Osteocyte (in vitro differentiated cells): ENCODE measurements around the gene DOCK7. TPM values are rescaled to one million over a fixed set of nuclear protein-coding genes. Genes with fewer than 3 reads are reported as not detected.

Experiments
- DNase-seq: peaks from one replicate; pipeline ENCODE4 v3.0.0; 2021; ENCODE audit warnings: mixed read lengths; ENCODE audit not compliant: unreplicated experiment; ENCODE audit errors: extremely low spot score
- H3K27ac Mint-ChIP-seq: one replicate; pipeline ENCODE4 v1.8.0; 2021; ENCODE audit warnings: mild to moderate bottlenecking, mixed read lengths; ENCODE audit not compliant: unreplicated experiment
- H3K27me3 Mint-ChIP-seq: one replicate; pipeline ENCODE4 v1.8.0; 2021; ENCODE audit warnings: mixed read lengths; ENCODE audit not compliant: unreplicated experiment
- H3K36me3 Mint-ChIP-seq: one replicate; pipeline ENCODE4 v1.8.0; 2021; ENCODE audit warnings: mixed read lengths; ENCODE audit not compliant: unreplicated experiment
- H3K4me1 Mint-ChIP-seq: one replicate; pipeline ENCODE4 v1.8.0; 2021; ENCODE audit warnings: mixed read lengths; ENCODE audit not compliant: unreplicated experiment
- H3K4me3 Mint-ChIP-seq: one replicate; pipeline ENCODE4 v1.8.0; 2021; ENCODE audit warnings: mild to moderate bottlenecking, moderate library complexity, mixed read lengths; ENCODE audit not compliant: unreplicated experiment
- H3K9me3 Mint-ChIP-seq: one replicate; pipeline ENCODE4 v1.8.0; 2021; ENCODE audit warnings: mixed read lengths; ENCODE audit not compliant: unreplicated experiment
- CTCF ChIP-seq: fragments of 200-600 bp; sonication (generic); IDR thresholded peaks from 2 replicates; pipeline ENCODE4 v1.5.0; 2021; ENCODE audit warnings: antibody characterized with exemption, mild to moderate bottlenecking, moderate library complexity
- total RNA-seq: library from RNA; stranded (reverse); gene quantifications from 2 replicates; pipeline ENCODE4 v1.2.1, GENCODE V29; 2021

Gene DOCK7
- total RNA-seq, 1 donor from 2014 or later = 81.8 TPM

DNA sequence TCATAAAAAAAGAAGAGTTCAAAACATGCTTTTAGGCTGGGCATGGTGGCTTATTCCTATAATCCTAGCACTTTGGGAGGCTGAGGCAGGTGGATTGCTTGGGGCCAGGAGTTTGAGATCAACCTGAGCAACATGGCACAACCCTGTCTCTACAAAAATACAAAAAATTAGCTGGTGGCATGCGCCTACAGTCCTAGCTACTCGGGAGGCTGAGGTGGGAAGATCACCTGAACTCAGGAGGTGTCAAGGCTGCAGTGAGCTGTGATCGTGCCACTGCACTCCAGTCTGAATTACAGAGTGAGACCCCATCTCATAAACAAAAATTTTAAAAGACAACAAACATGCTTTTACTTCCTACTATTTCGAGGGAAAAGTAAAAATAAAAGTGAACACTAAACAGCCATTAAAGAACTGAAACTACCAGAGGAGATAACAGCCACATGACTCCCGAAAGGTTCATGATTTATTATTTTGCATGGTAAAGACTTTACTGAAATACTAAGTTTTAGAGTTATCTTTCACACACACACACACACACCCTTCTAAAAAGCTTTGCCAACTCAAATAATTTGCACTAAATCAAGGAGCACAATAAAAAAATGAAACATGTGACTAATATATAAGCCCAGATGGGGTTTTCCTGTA, 203.2 kb downstream of the DOCK7 start:
- H3K36me3 Mint-ChIP-seq = peaks cover 29% of the 10 kb centered on the region
- TF ChIP-seq CTCF = no peak
- no peaks in the 10 kb centered on the region for H3K27me3 Mint-ChIP-seq
- H3K9me3 Mint-ChIP-seq = no peaks in the 10 kb centered on the region
- no peaks in the 10 kb centered on the region for H3K4me1 Mint-ChIP-seq
- H3K27ac Mint-ChIP-seq = no peak overlapping the region
- DNase-seq = no peak
- no peak overlapping the region for H3K4me3 Mint-ChIP-seq

GRCh38 chr1:62481681-62482080, 206.5 kb downstream of the DOCK7 start:
- Mint-ChIP-seq H3K4me1 (no peaks in the 10 kb centered on the region), H3K9me3 (no peaks in the 10 kb centered on the region), H3K36me3 (peaks cover 28% of the 10 kb centered on the region), H3K27ac (no peak overlapping the region), H3K4me3 (no peak overlapping the region), H3K27me3 (no peaks in the 10 kb centered on the region)
- DNase-seq = no peak
- no peak for TF ChIP-seq CTCF

DNA sequence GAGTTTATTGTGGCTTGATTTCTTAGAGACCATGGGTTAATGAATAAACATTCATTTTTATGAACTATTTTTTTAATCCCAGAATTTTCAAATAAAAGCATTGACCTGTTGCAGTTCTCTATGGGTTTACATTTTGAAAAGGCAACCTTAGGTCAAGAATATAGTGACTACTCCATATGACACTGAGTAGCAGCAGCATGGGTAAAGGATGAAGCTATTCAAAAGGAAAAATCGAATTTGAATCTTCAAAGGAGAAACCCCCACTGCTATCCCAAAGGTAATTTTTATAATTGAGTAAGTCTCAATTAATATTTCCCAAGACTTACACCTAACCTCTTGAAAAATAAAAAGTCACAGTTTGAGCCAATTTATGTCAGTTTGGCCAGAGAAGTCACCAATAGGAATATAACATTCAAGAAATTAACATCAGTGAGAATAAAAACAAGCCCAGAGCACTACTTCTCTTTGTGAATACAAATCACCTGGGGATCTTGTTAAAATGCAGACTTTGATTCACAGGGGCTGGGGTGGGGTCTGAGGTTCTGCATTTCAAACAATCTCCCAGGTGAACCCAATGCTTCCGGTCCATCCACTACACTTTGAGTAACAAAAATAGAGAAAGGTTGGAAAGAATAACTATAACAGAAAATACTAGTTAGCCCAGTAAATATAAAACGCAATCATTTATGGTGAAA, 211.5 kb downstream of the DOCK7 start:
- H3K4me3 Mint-ChIP-seq = no peak overlapping the region
- H3K36me3 Mint-ChIP-seq = peaks cover 54% of the 10 kb centered on the region
- H3K9me3 Mint-ChIP-seq = no peaks in the 10 kb centered on the region
- H3K27ac Mint-ChIP-seq = no peak overlapping the region
- H3K4me1 Mint-ChIP-seq = no peaks in the 10 kb centered on the region
- H3K27me3 Mint-ChIP-seq = no peaks in the 10 kb centered on the region
- TF ChIP-seq CTCF = no peak
- no peak for DNase-seq

DNA sequence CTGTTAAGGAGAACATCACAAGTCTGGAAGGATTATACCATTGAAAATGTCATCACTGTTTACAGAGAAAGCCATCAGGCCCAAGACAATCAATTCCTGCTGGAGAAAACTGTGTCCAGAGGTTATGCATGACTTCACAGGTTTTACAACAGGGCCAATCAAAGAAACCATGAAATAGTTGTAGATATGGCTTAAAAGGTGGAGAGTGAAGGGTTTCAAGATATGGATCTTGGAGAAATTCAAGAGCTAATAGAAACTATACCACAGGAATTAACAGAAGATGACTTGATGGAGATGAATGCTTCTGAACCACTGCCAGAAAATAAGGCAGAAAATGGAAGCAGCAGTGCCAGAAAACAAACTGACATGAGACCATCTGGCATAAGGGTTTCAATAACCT, 221.1 kb downstream of the DOCK7 start:
- H3K9me3 Mint-ChIP-seq = peaks cover 21% of the 10 kb centered on the region
- H3K27me3 Mint-ChIP-seq = no peaks in the 10 kb centered on the region
- no peak for TF ChIP-seq CTCF
- H3K4me1 Mint-ChIP-seq = no peaks in the 10 kb centered on the region
- H3K4me3 Mint-ChIP-seq = no peak overlapping the region
- H3K27ac Mint-ChIP-seq = no peak overlapping the region
- peaks cover 69% of the 10 kb centered on the region for H3K36me3 Mint-ChIP-seq
- no peak for DNase-seq

- Mint-ChIP-seq H3K4me3 (no peak overlapping the region), H3K9me3 (no peaks in the 10 kb centered on the region), H3K36me3 (peaks cover 34% of the 10 kb centered on the region), H3K27ac (no peak overlapping the region), H3K4me1 (no peaks in the 10 kb centered on the region), H3K27me3 (no peaks in the 10 kb centered on the region)
- no peak for TF ChIP-seq CTCF
- DNase-seq = no peak
Observed at GRCh38 chr1:62462370-62462769, 225.8 kb downstream of the DOCK7 start.
